Suprapubic skin (tissue), 3 donors: ENCODE measurements around the gene KRTAP5-7.

Experiments
- POLR2A ChIP-seq, 2 donors: fragments of 450-650 bp; IDR thresholded peaks; one replicate each; pipeline ENCODE4 v1.6.1; 2017; ENCODE audit warnings: antibody characterized with exemption in 2 of 2, mild to moderate bottlenecking in 2 of 2, moderate library complexity in 2 of 2
- TF ChIP-seq, protein P1 (sequence below), 2 donors: fragments of 200-600 bp in 1 of 2; fragments of 450-650 bp in 1 of 2; sonication (generic) in 1 of 2; IDR thresholded peaks; one replicate each; pipeline ENCODE4 v1.5.1; 2016 to 2019; ENCODE audit warnings: antibody characterized with exemption in 2 of 2, mild to moderate bottlenecking in 1 of 2, moderate library complexity in 1 of 2

DNA sequence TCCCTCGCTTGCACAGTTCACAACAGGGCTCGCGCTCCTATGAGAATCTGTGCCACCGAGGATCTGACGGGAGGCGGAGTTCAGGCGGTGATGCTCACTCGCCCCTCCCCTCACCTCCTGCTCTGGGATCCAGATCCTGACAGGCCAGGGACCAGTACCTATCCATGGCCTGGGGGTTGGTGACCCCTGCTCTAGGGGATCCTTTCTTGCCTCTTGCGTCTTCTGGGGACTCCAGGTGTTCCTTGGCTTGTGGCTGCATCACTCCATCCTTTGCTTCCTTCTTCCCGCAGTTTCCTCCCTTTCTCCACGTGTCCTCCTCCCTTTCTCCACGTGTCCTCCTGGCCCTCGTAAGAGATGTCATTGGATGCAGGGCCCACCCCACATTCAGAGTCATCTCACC is 30.6 kb upstream of the KRTAP5-7 start:
- TF ChIP-seq, protein P1, sequence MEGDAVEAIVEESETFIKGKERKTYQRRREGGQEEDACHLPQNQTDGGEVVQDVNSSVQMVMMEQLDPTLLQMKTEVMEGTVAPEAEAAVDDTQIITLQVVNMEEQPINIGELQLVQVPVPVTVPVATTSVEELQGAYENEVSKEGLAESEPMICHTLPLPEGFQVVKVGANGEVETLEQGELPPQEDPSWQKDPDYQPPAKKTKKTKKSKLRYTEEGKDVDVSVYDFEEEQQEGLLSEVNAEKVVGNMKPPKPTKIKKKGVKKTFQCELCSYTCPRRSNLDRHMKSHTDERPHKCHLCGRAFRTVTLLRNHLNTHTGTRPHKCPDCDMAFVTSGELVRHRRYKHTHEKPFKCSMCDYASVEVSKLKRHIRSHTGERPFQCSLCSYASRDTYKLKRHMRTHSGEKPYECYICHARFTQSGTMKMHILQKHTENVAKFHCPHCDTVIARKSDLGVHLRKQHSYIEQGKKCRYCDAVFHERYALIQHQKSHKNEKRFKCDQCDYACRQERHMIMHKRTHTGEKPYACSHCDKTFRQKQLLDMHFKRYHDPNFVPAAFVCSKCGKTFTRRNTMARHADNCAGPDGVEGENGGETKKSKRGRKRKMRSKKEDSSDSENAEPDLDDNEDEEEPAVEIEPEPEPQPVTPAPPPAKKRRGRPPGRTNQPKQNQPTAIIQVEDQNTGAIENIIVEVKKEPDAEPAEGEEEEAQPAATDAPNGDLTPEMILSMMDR (IDR thresholded peaks at IDR 0.05), result no peak
- TF ChIP-seq POLR2A (IDR thresholded peaks at IDR 0.05), result no peak
